Right lobe of liver (tissue), 6 donors: ENCODE results near the gene SLC17A7. TPM values are rescaled to one million over a fixed set of nuclear protein-coding genes. Genes with fewer than 3 reads are reported as not detected.
"Not testable (repeated sequence)": the region's sequence is repeated elsewhere in the genome, so short reads cannot be mapped to it uniquely, and the experiment has no call there.

Experiments
- ATAC-seq, 4 donors: fragments of 200-7000 bp; cut with Tn5 transposase; one replicate each; pipeline ENCODE4 v1.9.1; 2020; ENCODE audit warnings: mild to moderate bottlenecking in 4 of 4, moderate library complexity in 4 of 4
- DNase-seq, 3 donors: peaks; one replicate each; pipeline ENCODE4 v3.0.0-alpha.2; 2020
- H3K27ac ChIP-seq, 3 donors: fragments of 200-600 bp; one replicate each; pipeline ENCODE4 v1.8.0; 2022
- H3K27me3 ChIP-seq, 2 donors: fragments of 200-600 bp; one replicate each; pipeline ENCODE4 v1.8.0; 2022
- H3K36me3 ChIP-seq, 4 donors: fragments of 200-600 bp; sonication (generic) in 1 of 4; one replicate each; pipeline versions ENCODE4 v1.5.1 to v1.8.0; 2017 to 2022; ENCODE audit warnings: control low read depth in 1 of 4
- H3K4me1 ChIP-seq, 4 donors: fragments of 200-600 bp; sonication (generic) in 1 of 4; one replicate each; pipeline versions ENCODE4 v1.5.1 to v1.8.0; 2017 to 2022; ENCODE audit warnings: control low read depth in 1 of 4
- H3K4me3 ChIP-seq, 3 donors: fragments of 200-600 bp; one replicate each; pipeline ENCODE4 v1.8.0; 2022
- H3K9me3 ChIP-seq, 4 donors: fragments of 200-600 bp; sonication (generic) in 1 of 4; one replicate each; pipeline versions ENCODE4 v1.5.1 to v1.8.0; 2017 to 2022; ENCODE audit warnings: control low read depth in 1 of 4
- CTCF ChIP-seq, 4 donors: fragments of 200-600 bp in 3 of 4; fragments of 450-650 bp in 1 of 4; IDR thresholded peaks; one replicate each; pipeline versions ENCODE4 v1.5.1 to v1.8.0; 2016 to 2022; ENCODE audit warnings: antibody characterized with exemption in 4 of 4, mild to moderate bottlenecking in 2 of 4
- POLR2A ChIP-seq: fragments of 450-650 bp; IDR thresholded peaks from one replicate; pipeline ENCODE4 v1.6.1; 2017; ENCODE audit warnings: antibody characterized with exemption, mild to moderate bottlenecking
- WGBS: methylation state at CpG from one replicate; pipeline ENCODE4 v1.1.6; 2018; ENCODE audit warnings: low coverage, low lambda C conversion rate; ENCODE audit not compliant: insufficient coverage; ENCODE audit errors: missing lambda C conversion rate; 5-methylcytosine and 5-hydroxymethylcytosine counted together
- intact Hi-C, 2 donors: fragments of 100-400 bp; cut with DNase I; formaldehyde crosslinking; loops; one replicate each; pipeline versions ENCODE4 v1.11.2 to v1.14.1; 2022
- total RNA-seq, 6 experiments: library from RNA; depleted of rRNA in 2 of 6; stranded (reverse); fragments of >200 nt in 2 of 6; fragmentation: NEBNext Ultra II Directional in 3 of 6; extraction: Animal tissue kit (Norgen Biotek cat#: 25700) in 3 of 6; gene quantifications; one replicate each; pipeline versions ENCODE4 v1.1.0 to v1.2.4, GENCODE V29; 2016 to 2023
- donor health status: DM: no; HTN: yes; CAD: no.
- donor health status: DM: no; HTN: no; CAD: no.
- donor health status: DM: no; HTN: no; CAD: no.
- donor health status: DM: no; HTN: yes; CAD: no.
- donor health status: DM: no; HTN: yes; CAD: no.

The SLC17A7 gene
- total RNA-seq, 6 experiments from 2014 or later, result 0.13 TPM; not detected in 5

GRCh38 chr19:49447485-49448431, 6.4 kb upstream of the SLC17A7 start:
- intact Hi-C loops, result no loop called here
- WGBS, result 93% methylated on average over 14 of the region's 32 CpGs
- peak in 1 of 3 donors; percentile 54 for DNase-seq

GRCh38 chr19:49445997-49446396, 4.7 kb upstream of the SLC17A7 start:
- H3K4me1 ChIP-seq, result peaks cover 0 to 8% (median 0%) of the 10 kb centered on the region in 4 donors
- intact Hi-C loops, result no loop called here
- TF ChIP-seq POLR2A, result no peak
- no peak for TF ChIP-seq CTCF (IDR thresholded peaks at IDR 0.05)

More at GRCh38 chr19:49447485-49448431, 6.4 kb upstream of the SLC17A7 start:
- Histone ChIP-seq H3K4me3 (no peak overlapping the region), H3K27me3 (no peaks in the 10 kb centered on the region), H3K27ac (no peak overlapping the region), H3K9me3 (no peaks in the 10 kb centered on the region), H3K36me3 (peaks cover 0 to 3% (median 2%) of the 10 kb centered on the region in 4 donors), H3K4me1 (peaks cover 0 to 10% (median 0%) of the 10 kb centered on the region in 4 donors)
- ATAC-seq, result no peak
- TF ChIP-seq CTCF (IDR thresholded peaks at IDR 0.05) (no peak), POLR2A (no peak)

GRCh38 chr19:49444100-49444700, 2.9 kb upstream of the SLC17A7 start:
- ATAC-seq, H3K27me3 ChIP-seq, H3K9me3 ChIP-seq, H3K27ac ChIP-seq, intact Hi-C loops, H3K4me3 ChIP-seq, H3K4me1 ChIP-seq, DNase-seq, H3K36me3 ChIP-seq: not testable (repeated sequence)
- 63% methylated on average over 4 of the region's 5 CpGs for WGBS

More at GRCh38 chr19:49445997-49446396, 4.7 kb upstream of the SLC17A7 start:
- no peaks in the 10 kb centered on the region for H3K9me3 ChIP-seq
- no peak for ATAC-seq
- 88% methylated on average over 1 of the region's 3 CpGs for WGBS
- H3K27ac ChIP-seq, result no peak overlapping the region
- H3K27me3 ChIP-seq, result no peaks in the 10 kb centered on the region
- DNase-seq, result no peak
- H3K36me3 ChIP-seq, result peaks cover 0 to 3% (median 2%) of the 10 kb centered on the region in 4 donors
- H3K4me3 ChIP-seq, result no peak overlapping the region

- ATAC-seq (peak; percentile 79 to 93 (median 88)), DNase-seq (peak; percentile 94)
- no peaks in the 10 kb centered on the region for H3K9me3 ChIP-seq
- TF ChIP-seq CTCF (IDR thresholded peaks at IDR 0.05), result peak; percentile 73 to 83 (median 77)
- peak; percentile 13 for TF ChIP-seq POLR2A
- WGBS, result 0% methylated on average over 17 of the region's 47 CpGs
- intact Hi-C loops, result loop anchor here in 1 of 2 donors (2.0 kb wide), 1 partner anchor 51 kb away; no protein-coding TSS in a partner anchor
- H3K36me3 ChIP-seq, result peaks cover 0 to 3% (median 2%) of the 10 kb centered on the region in 4 donors
- H3K4me1 ChIP-seq, result no peaks in the 10 kb centered on the region
- H3K4me3 ChIP-seq, result peak overlapping the region; percentile 70 to 80 (median 76)
- no peaks in the 10 kb centered on the region for H3K27me3 ChIP-seq
- peak overlapping the region; percentile 2 to 40 (median 35) for H3K27ac ChIP-seq
Observed at GRCh38 chr19:49443366-49444099, 2.2 kb upstream of the SLC17A7 start.
